ENCODE results near the gene PITX1.

Gene PITX1

DNA sequence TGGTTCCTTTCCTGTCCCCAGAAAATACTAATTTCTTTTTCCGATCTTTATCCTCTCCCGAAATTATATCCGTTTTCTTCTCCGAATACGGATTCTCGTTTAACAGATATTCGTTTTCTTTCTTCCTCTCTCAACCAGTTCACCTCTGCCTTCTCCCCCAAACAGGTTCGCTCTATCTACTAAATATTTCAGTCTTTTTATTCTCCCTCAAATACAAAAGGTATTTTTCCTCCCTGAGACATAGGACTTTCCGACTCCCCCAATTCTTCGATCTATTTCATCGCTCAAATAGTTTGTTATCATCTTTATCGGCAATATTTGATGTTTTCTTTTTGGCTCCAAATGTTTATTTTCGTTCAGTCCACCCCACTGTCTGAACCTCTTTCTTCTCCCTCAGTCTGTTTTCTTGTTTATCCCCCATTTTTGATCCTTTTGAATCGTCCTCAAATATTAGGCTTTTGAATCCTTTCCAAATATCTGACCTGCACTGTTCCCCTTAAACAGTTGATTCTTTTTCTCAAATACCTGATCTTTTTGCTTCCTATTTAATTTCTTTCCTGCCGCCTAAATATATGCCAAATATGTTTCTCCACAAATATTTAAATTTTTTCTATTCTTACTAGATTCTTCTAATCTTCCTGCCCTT is 4.4 kb downstream of the PITX1 start:
- DNase-seq (ENCODE audit: low spot score), result no peak

DNA sequence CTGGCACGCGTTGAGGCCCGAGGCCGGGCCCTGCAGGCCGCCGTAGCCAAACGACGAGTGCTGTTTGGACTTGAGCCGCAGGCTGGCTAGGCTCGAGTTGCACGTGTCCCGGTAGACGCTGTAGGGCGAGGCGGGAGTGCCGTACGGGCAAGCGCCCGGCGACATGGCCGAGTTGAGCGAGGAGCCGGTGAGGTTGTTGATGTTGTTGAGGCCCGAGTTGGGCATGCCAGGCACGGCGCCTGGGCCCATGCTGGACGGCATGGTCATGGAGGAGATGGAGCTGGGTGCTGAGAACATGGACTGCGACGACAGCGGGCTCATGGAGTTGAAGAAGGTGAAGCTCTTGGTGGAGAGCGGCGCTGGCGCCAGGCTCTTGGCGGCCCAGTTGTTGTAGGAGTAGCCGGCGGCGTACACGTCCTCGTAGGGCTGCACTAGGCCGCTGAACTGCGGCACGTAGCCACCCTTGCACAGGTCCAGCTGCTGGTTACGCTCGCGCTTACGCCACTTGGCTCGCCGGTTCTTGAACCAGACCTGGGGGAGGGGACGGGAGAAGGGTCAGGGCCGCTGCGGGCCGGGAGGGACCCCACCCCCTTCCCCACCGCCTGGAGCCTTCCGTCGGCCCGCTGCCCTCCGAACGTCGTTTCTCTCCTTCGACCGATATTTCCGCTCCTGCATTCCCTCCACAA is 5.1 kb downstream of the PITX1 start:
- DNase-seq (ENCODE audit: low spot score), result peak; percentile 70

DNA sequence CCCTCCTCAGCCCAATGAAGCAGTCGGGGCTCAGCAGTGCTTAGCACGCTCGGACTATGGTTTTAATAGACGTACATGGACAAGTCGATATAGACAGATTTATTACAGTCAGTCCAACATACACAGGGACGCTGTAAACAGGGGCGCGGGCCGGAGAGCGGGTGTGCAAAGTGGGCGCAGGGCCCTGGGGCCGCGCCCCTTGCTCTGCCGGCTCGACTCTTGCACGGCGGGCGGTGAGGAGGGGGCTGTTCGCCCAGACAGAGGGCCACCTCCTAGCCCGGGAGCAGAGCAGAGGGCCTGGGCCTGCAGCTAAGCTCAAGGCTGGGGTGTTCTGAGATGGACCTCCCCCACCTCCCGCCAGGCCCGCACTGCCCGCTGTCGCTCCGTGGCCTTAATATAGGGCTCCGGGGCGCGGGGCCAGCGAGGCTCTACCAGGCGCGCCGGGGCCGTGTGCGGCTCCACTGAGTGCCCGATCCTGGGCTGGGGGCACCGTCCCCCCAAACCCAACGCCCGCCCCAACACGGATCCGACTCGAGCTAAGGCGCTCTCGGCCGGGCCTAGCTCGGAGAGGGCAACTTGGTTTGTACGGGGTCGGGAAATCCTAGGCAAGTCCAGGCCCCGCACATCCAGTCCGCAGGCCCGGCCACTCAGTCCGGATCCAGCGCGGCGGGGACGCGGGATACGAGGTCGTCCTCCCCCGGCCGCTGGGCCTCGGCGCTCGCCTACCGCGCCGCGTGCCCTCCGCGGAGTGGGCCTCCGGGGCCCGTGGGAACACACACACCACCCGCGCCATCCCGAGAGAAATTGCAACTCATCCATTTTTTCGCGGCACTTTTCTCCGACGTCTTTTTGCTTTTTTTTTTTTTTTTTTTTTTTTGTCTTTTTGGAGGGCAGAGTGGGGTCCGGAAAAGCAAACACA is 6.1 kb downstream of the PITX1 start:
- no peak for DNase-seq (ENCODE audit: low spot score)

DNA sequence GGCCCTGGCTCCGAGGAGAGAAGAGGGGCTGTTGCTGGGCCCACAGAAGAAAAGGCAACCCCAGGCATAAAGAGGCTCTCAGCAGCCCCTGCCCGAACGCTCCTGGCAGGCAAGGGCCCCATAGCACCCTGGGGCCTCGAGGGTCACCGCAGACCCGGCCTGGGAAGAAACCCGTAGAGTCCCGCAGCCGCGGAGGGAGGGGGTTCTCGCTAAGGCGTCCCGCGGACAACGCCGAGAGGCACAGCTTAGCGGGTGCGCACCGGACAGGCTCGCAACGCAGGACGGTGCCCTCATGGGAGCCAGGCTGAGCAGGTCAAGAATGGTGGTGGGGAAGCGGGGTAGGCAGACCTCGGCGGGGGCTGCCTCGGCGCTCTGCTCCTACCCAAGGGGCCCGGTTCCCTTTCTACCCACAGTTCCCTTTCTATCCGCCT is 6.7 kb downstream of the PITX1 start:
- DNase-seq (ENCODE audit: low spot score), result no peak

DNA sequence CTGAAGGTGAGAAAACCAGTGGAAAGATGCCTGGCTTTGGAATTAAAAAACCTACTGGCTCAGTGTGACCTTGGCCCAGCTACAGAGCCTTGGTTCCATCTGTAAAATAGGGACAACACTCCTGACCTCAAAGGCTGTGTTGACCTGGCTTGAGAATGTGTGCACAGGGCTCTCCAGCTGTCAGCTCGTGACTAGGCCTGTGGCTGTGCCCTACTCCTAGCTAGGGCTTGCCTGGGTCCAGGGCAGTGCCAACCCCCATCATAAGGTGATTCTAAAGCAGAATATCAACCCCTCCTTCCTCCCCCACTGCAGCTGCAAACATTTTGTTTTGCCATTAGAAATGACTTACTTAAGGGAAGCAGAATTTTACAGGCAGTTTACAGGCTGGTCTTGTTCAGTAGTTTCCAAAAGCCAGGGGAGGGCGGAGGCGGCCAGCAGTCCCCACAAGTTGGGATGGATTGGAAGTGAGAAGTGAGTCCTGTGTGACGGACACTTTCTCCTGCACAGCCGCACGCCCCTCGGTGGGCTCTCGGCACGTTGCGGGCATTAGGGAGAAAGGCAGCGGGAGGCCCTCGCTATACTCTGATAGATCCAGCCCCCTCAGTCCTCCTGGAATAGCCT is 7.3 kb downstream of the PITX1 start:
- no peak for DNase-seq (ENCODE audit: low spot score)

DNA sequence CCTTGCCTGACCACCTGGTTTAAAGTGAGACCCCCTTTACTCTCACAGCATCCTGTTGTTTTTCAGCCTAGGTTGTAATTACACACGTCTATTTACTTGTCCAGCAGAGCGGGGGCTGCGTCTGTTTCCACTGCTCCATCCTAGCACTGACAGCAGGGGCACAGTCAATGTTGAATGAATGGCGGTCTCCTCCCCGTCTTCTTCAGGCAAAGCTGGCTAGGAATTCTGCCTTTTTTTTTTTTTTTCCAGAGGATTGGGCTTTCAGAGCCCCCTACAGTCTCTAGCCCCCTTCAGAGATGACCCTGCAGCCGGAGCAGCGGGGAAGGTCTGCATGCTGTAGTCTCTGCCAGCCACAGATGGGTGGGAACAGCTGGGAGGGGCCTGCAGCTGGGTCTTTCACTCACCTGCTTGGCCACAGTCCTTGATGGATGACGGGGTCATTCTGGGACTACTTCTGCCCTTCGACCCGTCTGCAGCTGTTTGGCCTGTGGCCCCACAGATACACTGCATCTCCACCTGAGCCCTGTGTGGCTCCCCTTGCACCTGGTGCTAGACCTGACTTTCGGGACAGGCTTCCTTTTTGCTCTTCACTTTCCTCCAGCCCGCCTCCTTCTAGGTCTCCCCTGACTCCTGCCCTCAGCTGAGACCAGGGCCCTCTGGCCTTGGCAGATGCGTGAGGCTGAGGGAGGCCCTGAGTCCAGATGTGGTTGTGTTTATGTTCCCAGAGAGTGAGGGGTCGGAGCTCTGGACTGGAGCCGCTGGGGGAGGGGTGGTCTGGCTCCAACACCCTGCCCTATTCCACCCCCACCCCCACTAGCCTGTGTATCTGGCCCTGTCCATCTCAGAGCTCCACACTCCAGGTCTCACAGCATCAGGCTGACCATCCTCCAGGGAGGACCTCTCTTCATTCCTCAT is 8.0 kb downstream of the PITX1 start:
- DNase-seq (ENCODE audit: low spot score), result no peak

DNA sequence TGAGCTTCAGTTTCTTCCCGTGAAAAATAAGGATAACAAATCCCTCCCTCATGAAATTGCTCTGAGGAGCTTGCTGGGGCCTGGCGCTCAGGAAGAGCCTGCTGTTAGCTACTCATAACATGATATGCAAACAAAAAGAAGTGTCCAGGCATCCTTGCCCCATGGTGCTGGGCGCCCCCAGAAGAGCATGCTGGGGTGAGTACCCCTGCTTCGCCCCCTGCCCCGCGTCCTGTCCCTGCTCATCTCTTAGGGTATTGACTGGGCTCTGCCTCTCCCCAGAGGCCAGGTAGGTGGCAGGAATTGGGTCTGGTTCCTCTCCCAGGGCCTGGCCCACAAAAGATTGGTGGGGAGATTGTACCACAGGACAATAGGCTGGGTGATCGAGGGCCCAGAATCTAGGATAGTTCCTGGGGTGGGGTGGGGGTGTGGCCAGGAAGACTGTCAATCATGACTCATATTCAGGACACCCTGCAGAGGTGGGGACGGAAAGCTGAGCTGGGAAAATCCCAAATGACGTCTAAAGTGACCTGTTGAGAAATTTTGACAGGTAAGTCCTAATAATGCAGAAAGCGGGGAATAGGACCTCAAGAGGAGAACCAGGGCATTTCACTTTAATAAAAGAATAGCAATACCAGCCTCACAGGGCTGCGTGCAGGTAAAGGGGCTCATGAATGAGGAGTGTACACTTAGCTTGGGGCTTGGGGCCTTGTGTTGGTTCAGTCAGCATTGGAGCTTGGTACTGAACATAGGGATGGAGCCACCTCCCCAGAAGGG is 8.9 kb downstream of the PITX1 start:
- no peak for DNase-seq (ENCODE audit: low spot score)

DNA sequence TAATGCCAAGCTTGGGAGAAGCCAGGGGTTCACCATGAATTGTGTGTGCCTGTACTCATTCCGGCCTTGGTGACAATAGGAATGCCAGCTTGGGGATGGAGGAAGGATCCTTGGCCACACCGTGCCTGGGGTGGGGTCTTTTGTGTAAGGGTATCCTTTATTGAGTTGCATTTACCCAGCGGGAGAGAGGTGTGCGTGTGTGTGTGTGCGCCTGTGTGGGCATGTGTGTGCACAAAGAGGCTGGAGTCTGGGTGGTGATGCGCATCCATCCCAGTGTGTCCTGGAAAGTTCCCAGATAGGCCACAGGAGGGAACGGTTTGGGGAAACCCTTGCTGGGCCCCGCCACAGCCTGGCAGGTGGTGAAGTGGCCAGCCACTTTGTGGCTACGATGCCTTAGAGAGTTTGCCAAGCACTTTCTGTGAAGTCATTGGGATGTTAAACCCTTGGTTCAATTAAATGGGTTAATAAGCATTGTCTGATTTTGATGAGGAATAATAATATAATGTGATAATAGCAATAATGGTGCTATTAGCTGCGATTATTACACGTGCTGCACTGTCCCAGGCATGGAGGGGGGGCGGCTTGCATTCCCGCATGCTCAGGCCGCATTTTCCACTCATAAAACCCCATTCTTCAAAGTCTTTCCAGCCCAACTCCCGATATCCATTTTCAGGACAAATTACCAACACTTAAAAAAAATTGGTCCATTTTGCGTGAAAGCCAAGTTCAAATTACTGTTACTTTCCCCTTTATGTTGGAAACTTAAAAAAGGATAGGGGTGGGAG is 13.7 kb downstream of the PITX1 start:
- DNase-seq (ENCODE audit: low spot score), result no peak

DNA sequence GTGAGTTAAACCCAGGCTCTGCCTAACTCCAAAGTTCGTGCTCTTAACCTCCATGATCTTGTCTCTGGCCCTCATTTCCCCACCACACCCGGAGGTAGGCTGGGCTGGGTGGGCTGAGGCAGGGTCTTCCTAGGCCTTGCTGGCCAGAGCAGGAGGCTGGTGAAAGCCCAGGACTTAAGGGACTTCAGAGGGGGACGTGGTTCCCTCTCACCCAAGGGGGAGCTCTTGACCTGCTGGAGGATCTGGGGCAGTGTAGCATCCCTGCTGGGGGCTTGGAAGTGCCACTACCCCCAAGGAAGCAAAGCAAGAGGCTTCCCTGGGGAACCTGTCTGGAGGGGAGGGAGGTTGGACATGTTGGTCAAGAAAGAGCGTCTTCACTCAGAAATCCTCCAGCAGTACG is 14.7 kb downstream of the PITX1 start:
- no peak for DNase-seq (ENCODE audit: low spot score)

DNA sequence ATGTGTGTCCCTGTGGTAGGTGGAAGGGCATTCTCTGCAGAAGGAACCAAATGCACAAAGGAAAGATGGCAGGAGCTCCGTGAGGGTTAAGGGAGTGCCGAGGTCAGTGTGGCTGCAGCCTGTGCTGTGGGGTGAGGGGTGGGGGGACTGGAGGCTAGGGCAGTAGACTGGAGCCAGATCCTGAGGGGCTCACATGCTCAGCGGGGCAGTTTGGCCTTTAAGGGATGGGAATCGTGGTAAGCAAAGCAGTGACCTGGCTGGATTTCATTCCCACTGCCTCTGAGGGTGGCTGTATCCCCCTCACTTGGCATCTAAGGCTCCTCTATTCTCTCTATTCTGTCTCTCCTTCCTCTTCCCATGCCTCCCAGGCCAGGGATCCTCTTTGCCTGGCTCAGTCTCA is 15.6 kb downstream of the PITX1 start:
- DNase-seq (ENCODE audit: low spot score), result no peak

DNA sequence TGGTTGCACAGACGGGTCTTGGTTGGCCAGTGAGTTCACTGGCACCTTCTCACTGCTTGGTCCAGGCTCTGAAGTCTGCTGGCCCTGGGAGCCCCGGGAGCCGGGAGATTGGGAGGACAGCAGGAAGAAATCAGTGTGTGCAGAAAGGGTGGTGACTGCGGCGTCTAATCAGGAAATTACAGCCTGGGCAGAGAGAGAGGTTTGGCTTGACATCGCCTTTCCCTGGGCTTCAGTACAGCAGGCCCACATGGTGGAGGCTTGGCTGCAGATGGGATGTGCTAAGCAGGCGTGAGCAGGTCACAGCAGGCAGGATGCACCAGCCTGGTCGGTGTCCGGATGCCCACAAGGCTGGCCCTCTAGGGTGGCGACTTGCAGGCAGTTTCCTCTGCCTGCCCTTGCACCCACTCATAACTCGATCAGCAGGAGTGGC is 17.2 kb downstream of the PITX1 start:
- DNase-seq (ENCODE audit: low spot score), result no peak

DNA sequence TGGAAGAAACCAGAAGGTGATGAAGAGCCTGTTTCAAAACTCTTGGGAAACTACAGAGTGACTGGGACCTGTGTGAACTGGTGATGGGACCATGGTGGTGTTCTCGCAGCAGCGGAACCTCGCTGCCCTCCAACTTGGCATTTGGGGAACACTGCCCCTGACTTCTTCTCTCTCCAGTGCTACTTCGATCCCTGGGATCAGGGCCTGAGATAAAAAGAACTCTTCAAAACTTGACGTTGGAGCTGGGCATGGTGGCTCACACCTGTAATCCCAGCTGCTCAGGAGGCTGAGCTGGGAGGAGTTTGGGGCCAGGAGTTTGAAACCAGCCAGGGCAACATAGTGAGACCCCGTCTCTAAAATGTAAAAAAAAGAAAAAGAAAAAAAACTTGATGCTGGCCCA is 18.1 kb downstream of the PITX1 start:
- no peak for DNase-seq (ENCODE audit: low spot score)

DNA sequence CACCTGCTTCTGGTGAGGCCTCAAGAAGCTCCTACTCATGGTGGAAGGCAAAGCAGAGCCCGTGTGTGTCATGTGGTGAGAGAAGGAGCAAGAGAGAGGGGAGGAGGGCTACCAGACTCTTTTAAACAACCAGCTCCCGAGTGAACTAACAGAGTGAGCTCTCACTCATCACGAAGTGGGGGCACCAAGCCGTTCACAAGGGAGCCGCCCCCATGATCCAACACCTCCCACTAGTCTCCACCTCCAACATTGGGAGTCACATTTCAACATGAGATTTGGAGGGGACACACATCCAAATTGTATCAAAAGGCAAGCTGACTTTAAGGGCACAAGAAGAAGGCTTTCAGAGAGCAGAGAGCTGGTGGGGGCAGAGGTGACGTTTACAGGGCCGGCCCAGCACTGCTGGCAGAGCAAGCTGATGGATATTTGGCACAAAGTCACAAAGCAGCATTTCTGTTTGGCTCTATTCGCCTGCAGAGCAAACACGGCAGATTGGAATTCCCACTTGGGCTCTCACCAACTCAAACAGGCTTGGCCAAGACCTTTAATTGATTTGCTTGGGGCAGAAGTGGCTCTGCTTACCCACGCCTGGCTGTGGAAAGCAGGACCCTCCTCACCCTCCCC is 20.0 kb downstream of the PITX1 start:
- DNase-seq (ENCODE audit: low spot score), result no peak

DNA sequence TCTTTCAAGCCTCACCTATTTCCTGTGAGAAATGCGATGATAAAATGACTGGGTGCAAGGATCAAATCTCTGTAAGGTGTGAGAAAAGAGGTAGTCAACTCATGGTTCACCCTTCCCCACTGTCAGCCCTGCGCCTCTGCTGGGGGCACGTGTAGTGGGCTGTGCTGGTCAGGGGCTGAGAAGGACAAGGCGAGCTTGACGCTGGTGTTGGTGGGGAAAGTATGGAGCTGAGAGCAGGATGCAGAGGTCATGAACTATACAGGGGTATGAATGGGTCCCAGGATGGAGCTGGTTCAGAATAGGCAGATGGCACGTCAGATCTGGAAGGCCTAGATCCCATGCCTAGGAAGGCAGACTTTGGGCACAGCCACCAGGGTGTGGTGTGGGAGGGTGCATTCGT is 20.6 kb downstream of the PITX1 start:
- DNase-seq (ENCODE audit: low spot score), result no peak

DNA sequence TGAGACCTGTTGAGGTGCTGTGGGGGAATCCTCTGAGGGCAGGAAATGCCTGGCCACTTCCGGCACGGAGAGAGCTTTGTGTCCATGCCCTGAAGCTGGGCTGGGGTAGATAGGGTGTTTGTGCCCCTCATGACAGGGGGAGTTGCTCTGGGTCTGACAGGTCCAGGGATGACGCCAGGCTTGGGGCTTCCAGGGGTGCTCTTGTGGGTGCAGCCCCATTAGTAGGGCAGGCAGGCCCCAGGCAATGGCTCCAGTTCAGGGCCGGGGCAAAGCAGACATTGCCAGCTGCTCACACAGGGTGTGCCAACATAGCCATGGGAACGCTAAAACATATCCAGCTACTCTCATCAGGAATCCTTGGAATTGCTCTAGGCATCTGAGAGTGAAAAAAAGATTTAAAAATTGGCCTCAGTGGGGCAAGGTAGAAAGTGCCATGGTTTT is 21.1 kb downstream of the PITX1 start:
- DNase-seq (ENCODE audit: low spot score), result no peak

DNA sequence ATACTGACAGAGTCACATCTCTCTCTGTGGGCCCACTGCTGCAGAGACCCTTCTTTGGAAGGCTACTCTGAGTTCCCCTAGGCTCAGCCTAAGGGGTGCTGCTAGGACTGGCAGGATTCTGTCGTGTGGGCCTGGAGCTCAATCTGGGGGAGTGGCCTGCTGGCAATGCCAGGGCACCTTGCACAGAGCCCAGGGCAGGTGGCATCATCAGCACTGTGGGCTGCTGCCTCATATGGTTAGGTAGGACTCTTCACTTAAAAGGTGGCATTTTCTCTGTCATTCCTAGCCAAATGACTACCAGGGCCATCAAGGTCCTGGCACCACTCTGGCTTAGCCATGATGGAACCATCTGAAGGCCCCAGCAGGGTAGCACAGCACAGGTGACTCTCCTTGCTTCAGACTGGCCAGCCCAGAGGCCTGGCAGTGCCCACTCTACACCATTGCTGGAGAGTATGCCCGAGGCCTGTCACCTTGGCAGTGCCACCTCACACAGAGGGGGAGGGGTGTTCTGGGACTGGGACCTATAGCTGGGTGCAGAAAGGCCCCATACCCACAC is 21.9 kb downstream of the PITX1 start:
- DNase-seq (ENCODE audit: low spot score), result no peak

DNA sequence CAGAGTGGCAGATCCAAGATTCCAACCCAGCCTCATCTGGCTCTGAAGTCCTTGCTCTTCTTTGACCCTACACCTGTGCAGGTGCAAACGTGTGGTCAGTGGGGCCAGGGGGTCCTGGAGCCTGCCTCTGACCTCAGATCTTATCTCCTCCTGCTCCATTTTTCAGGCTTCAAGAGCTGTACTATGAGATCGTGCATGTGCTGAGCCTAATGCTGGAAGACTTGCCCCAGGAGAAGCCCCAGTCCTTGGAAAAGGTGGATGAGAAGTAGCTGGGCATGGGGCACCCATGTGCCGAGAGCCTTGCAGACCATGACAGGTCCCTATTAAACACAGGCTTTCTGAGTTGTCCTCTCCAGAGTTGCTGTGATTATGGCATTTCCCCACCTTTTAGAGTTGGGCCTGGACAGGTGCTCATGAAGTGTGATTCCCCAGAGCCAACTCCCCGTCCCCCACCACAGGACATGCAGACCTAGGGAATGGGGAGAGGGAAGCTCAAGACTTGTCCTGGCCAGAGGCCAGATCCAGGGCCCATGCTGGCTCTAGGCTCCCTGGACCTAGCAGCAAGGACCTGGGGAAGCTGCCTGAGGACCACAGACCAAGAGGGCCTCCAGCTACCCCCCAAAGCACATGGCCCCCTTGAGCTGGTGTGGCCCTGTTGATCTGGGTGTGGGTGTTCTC is 22.5 kb downstream of the PITX1 start:
- no peak for DNase-seq (ENCODE audit: low spot score)

Data from iPS-NIHi11 (cell line).